Uterus (tissue), 2 donors: ENCODE results near the gene ICA1.

Experiments
- POLR2A ChIP-seq, 2 donors: fragments of 450-650 bp; IDR thresholded peaks; one replicate each; pipeline ENCODE4 v1.6.1; 2016; ENCODE audit warnings: antibody characterized with exemption in 2 of 2, mild to moderate bottlenecking in 1 of 2, moderate library complexity in 1 of 2
- TF ChIP-seq, protein P1 (sequence below), 4 experiments: fragments of 200-600 bp in 2 of 4; fragments of 450-650 bp in 2 of 4; sonication (generic) in 2 of 4; IDR thresholded peaks; one replicate each; pipeline ENCODE4 v1.5.1; 2016 to 2019; ENCODE audit warnings: antibody characterized with exemption in 4 of 4, mild to moderate bottlenecking in 2 of 4, moderate library complexity in 1 of 4

DNA sequence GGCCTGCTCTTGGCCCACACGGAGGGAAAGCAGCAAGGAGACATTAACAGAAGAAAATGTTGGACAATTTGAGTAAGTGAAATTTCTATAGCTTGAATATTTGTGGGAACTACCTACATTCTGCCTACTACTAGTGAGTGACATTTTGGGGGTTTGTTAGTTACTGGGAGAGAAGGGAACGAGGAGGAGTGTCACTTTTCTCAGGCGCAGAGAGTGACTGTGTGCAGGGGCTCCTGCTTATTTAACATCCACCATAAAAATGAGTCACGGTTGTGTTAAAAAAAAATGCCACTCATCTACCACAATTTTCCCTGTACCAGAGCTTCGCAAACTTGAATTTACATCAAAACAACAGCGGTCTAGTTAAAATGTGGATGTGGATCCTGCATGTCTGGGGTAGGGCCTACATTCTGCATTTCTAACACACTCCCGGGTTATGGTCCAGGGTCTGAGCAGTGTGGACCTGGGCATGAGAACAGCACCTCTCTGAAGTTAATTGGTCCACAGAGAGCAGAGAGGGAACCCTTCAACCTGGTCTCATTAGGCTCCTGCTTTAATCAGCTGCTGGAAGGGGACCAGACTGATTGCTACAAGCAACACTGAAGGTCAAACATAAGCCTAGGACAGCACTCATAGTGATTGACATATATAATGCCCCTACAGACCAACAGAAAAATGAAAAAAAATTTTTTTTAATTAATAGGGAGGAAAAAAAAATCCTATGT lies 41.4 kb downstream of the ICA1 start:
- TF ChIP-seq, protein P1, sequence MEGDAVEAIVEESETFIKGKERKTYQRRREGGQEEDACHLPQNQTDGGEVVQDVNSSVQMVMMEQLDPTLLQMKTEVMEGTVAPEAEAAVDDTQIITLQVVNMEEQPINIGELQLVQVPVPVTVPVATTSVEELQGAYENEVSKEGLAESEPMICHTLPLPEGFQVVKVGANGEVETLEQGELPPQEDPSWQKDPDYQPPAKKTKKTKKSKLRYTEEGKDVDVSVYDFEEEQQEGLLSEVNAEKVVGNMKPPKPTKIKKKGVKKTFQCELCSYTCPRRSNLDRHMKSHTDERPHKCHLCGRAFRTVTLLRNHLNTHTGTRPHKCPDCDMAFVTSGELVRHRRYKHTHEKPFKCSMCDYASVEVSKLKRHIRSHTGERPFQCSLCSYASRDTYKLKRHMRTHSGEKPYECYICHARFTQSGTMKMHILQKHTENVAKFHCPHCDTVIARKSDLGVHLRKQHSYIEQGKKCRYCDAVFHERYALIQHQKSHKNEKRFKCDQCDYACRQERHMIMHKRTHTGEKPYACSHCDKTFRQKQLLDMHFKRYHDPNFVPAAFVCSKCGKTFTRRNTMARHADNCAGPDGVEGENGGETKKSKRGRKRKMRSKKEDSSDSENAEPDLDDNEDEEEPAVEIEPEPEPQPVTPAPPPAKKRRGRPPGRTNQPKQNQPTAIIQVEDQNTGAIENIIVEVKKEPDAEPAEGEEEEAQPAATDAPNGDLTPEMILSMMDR (IDR thresholded peaks at IDR 0.05), result no peak
- TF ChIP-seq POLR2A (IDR thresholded peaks at IDR 0.05), result no peak
